Sigmoid colon (tissue), 7 donors: Measurements from ENCODE around the gene MKRN3. TPM values are rescaled to one million over a fixed set of nuclear protein-coding genes. Genes with fewer than 3 reads are reported as not detected.

Source experiments
- DNase-seq: peaks from one replicate; pipeline ENCODE4 v3.0.0-alpha.2; 2019
- H3K27ac ChIP-seq, 4 donors: fragments of 200-600 bp; sonication (generic); one replicate each; pipeline ENCODE4 v1.5.1; 2016 to 2019; ENCODE audit warnings: mild to moderate bottlenecking in 1 of 4
- H3K27me3 ChIP-seq, 3 donors: fragments of 200-600 bp; sonication (generic); one replicate each; pipeline ENCODE4 v1.5.1; 2019; ENCODE audit warnings: mild to moderate bottlenecking in 1 of 3
- H3K36me3 ChIP-seq, 4 donors: fragments of 200-600 bp; sonication (generic); one replicate each; pipeline ENCODE4 v1.5.1; 2016 to 2019
- H3K4me1 ChIP-seq, 4 donors: fragments of 200-600 bp; sonication (generic); one replicate each; pipeline ENCODE4 v1.5.1; 2017 to 2019
- H3K4me3 ChIP-seq, 4 donors: fragments of 200-600 bp; sonication (generic); one replicate each; pipeline ENCODE4 v1.5.1; 2017 to 2019; ENCODE audit warnings: mild to moderate bottlenecking in 2 of 4, moderate library complexity in 1 of 4
- H3K9me3 ChIP-seq, 4 donors: fragments of 200-600 bp in 3 of 4; sonication (generic) in 3 of 4; one replicate each; pipeline versions ENCODE4 v1.5.1 to v1.6.1; 2013 to 2019
- EP300 ChIP-seq, 4 donors: sonication (generic); formaldehyde crosslinking; IDR thresholded peaks; one replicate each; pipeline ENCODE4 v1.6.1; 2017; ENCODE audit warnings: antibody characterized with exemption in 4 of 4
- POLR2A ChIP-seq, 2 donors: fragments of 450-650 bp; IDR thresholded peaks; one replicate each; pipeline ENCODE4 v1.6.1; 2016; ENCODE audit warnings: antibody characterized with exemption in 2 of 2, mild to moderate bottlenecking in 2 of 2, moderate library complexity in 2 of 2
- POLR2AphosphoS5 ChIP-seq, 4 donors: sonication (generic); formaldehyde crosslinking; IDR thresholded peaks; one replicate each; pipeline ENCODE4 v1.6.1; 2017; ENCODE audit warnings: antibody characterized with exemption in 4 of 4
- whole genome bisulfite sequencing, 2 donors: extraction: QIAGEN DNeasy Blood & Tissue Kit; methylation state at CpG; one replicate each; pipeline ENCODE4 v1.1.7; 2013; 5-methylcytosine and 5-hydroxymethylcytosine counted together
- intact Hi-C: fragments of 100-400 bp; cut with DNase I; formaldehyde crosslinking; loops from one replicate; pipeline ENCODE4 v1.15.1; 2023
- polyA plus RNA-seq, 3 donors: library from polyadenylated mRNA; stranded (reverse); fragments of 200-250 nt; gene quantifications; one replicate each; pipeline ENCODE4 v1.2.3, GENCODE V29; 2013
- small RNA-seq, 3 donors: library from RNA; depleted of rRNA; stranded (forward); fragments of <200 nt; gene quantifications; one replicate each; pipeline ENCODE3, GENCODE V24; 2016
- total RNA-seq, 4 donors: library from RNA; depleted of rRNA; stranded (reverse); fragments of >200 nt; gene quantifications; one replicate each; pipeline ENCODE4 v1.1.0, GENCODE V29; 2016
- TF ChIP-seq, protein P1 (sequence below), 4 experiments: fragments of 450-650 bp in 3 of 4; fragments of 200-600 bp in 1 of 4; IDR thresholded peaks; one replicate each; pipeline ENCODE4 v1.5.1; 2016 to 2019; ENCODE audit warnings: antibody characterized with exemption in 4 of 4, mild to moderate bottlenecking in 3 of 4, moderate library complexity in 2 of 4
- donor health status: healthy with polysubstance abuse.
- donor health status: Bipolar disorder and iron deficiency.
- donor health status: healthy.

The MKRN3 gene
- total and polyA plus RNA-seq, 7 donors, result 0.27 to 2.1 (median 1.1) TPM; not detected in 2

DNA sequence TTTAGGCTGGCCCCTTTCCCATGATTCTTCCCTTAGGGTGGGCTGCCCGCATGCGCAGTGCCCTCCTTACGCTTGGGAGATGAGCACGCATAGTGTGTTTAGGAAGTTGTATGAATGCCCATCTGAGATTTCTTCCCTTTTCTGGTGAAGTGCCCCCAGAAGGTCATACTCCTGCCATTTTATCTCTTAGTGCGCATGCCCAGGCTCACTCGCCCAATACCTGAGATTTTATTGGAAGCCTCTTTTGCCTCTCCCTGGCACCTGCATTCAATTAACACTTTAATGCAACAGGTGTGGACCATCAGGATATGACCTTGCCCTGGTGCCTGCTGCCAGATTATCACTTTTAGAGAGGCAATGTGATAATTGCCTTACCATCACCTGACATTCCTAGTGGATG is 36.6 kb downstream of the MKRN3 start:
- 96 to 97% methylated on average over 6 of the region's 6 CpGs for WGBS, 2 donors
- Histone ChIP-seq H3K27me3 (no peaks in the 10 kb centered on the region), H3K27ac (no peak overlapping the region), H3K4me1 (no peaks in the 10 kb centered on the region), H3K4me3 (no peak overlapping the region), H3K36me3 (no peaks in the 10 kb centered on the region), H3K9me3 (no peaks in the 10 kb centered on the region)
- intact Hi-C loops, result no loop called here
- DNase-seq, result no peak
- no peak for TF ChIP-seq POLR2A (IDR thresholded peaks at IDR 0.05)
- TF ChIP-seq POLR2AphosphoS5 (IDR thresholded peaks at IDR 0.05), result no peak
- TF ChIP-seq, protein P1, sequence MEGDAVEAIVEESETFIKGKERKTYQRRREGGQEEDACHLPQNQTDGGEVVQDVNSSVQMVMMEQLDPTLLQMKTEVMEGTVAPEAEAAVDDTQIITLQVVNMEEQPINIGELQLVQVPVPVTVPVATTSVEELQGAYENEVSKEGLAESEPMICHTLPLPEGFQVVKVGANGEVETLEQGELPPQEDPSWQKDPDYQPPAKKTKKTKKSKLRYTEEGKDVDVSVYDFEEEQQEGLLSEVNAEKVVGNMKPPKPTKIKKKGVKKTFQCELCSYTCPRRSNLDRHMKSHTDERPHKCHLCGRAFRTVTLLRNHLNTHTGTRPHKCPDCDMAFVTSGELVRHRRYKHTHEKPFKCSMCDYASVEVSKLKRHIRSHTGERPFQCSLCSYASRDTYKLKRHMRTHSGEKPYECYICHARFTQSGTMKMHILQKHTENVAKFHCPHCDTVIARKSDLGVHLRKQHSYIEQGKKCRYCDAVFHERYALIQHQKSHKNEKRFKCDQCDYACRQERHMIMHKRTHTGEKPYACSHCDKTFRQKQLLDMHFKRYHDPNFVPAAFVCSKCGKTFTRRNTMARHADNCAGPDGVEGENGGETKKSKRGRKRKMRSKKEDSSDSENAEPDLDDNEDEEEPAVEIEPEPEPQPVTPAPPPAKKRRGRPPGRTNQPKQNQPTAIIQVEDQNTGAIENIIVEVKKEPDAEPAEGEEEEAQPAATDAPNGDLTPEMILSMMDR (IDR thresholded peaks at IDR 0.05), result no peak
- TF ChIP-seq EP300 (IDR thresholded peaks at IDR 0.05), result no peak

DNA sequence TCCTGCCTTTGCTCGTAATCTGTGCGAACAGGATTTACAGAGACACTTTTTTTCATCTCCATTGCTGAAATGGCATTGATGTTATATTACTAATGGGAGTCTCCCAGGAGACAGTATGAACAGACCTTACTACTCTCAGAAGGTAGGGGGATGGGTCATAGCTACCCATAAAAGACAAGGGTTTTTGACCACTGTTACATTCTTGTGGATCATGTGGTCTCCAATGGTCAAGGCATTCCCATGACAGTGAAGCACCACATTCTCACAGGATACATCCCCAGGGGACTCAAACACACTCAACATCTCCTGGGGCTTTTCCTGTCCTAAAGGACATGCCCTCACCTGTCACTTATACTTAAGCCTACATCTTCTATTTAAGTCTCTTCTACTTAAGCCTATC is 40.8 kb downstream of the MKRN3 start:
- H3K4me3 ChIP-seq, result no peak overlapping the region
- H3K9me3 ChIP-seq, result no peaks in the 10 kb centered on the region
- DNase-seq, result no peak
- H3K27ac ChIP-seq, result no peak overlapping the region
- H3K27me3 ChIP-seq, result no peaks in the 10 kb centered on the region
- intact Hi-C loops, result no loop called here
- no peaks in the 10 kb centered on the region for H3K36me3 ChIP-seq
- TF ChIP-seq, protein P1 (IDR thresholded peaks at IDR 0.05), result no peak
- TF ChIP-seq POLR2A (IDR thresholded peaks at IDR 0.05) (no peak), EP300 (IDR thresholded peaks at IDR 0.05) (no peak), POLR2AphosphoS5 (IDR thresholded peaks at IDR 0.05) (no peak)
- WGBS, 2 donors, result 88% methylated on average over 2 of the region's 2 CpGs
- no peaks in the 10 kb centered on the region for H3K4me1 ChIP-seq

DNA sequence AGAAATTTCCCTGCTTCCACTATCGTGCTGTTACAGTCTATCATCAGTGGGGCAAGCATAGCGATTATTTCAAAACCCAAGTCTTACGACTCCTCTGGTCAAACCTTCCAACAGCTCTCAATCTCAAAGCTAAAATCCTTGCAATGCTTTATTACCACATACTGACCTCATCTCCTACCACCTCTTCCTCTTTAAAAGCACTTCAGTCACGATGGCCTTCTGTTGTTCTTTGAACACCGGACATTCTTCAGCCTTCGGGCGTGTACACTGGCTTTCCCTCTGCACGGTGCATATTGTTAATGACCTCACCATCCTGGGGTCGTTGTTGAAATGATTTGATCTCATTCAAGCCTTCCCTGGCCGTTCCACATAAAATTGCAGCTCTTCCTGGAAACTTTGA is 51.1 kb downstream of the MKRN3 start:
- H3K9me3 ChIP-seq, result no peaks in the 10 kb centered on the region
- intact Hi-C loops, result no loop called here
- H3K27ac ChIP-seq, result no peak overlapping the region
- no peak overlapping the region for H3K4me3 ChIP-seq
- no peak for DNase-seq
- TF ChIP-seq POLR2A (IDR thresholded peaks at IDR 0.05) (no peak), POLR2AphosphoS5 (IDR thresholded peaks at IDR 0.05) (no peak), EP300 (IDR thresholded peaks at IDR 0.05) (no peak)
- TF ChIP-seq, protein P1 (IDR thresholded peaks at IDR 0.05), result no peak
- H3K4me1 ChIP-seq, result no peaks in the 10 kb centered on the region
- no peaks in the 10 kb centered on the region for H3K27me3 ChIP-seq
- no peaks in the 10 kb centered on the region for H3K36me3 ChIP-seq
- WGBS, 2 donors, result 53 to 64% methylated on average over 10 of the region's 10 CpGs

Small RNA genes within 50 kb of the gene (small RNA-seq; reads per million reads assigned to genes)
- 0 reads per million in 3 donors for gene MIR4508

Other genes starting within 250 kb of the MKRN3 start
- not detected for gene GOLGA6L26, start 231.5 kb upstream of the MKRN3 start, total RNA-seq
- under 1 TPM in 1 of 3 donors, not detected in 2; 0.60 TPM for gene GOLGA6L26, start 231.5 kb upstream of the MKRN3 start, polyA plus RNA-seq
- gene GOLGA8S, start 210.9 kb upstream of the MKRN3 start, total RNA-seq, result under 1 TPM in 3 of 4 donors, not detected in 1; 0.33 to 0.55 (median 0.36) TPM
- under 1 TPM in 1 of 3 donors, not detected in 2; 0.03 TPM for gene GOLGA8S, start 210.9 kb upstream of the MKRN3 start, polyA plus RNA-seq
- gene GOLGA6L2, start 118.4 kb upstream of the MKRN3 start, total RNA-seq, result under 1 TPM in 1 of 4 donors, not detected in 3; 0.14 TPM
- not detected for gene GOLGA6L2, start 118.4 kb upstream of the MKRN3 start, polyA plus RNA-seq
- gene MAGEL2, start 82.2 kb downstream of the MKRN3 start, total RNA-seq, result under 1 TPM; under 0.01 to 0.83 (median 0.44) TPM
- gene MAGEL2, start 82.2 kb downstream of the MKRN3 start, polyA plus RNA-seq, result under 1 TPM in 1 of 3 donors, not detected in 2; 0.17 TPM
- gene NDN, start 121.6 kb downstream of the MKRN3 start, total RNA-seq, result 10 to 100 TPM; 56.7 to 96.2 (median 74.3) TPM
- 10 to 100 TPM in 2 of 3 donors, 1 to 10 TPM in 1; 5.5 to 21.9 (median 16.8) TPM for gene NDN, start 121.6 kb downstream of the MKRN3 start, polyA plus RNA-seq